Neuronal stem cell (in vitro differentiated cells): ENCODE data around the gene TMBIM4.

Source experiments
- DNase-seq: peaks from one replicate; pipeline ENCODE4 v3.0.0-alpha.2; 2013; ENCODE audit warnings: low spot score
- H2AFZ ChIP-seq: one replicate; pipeline ENCODE4 v1.6.1; 2013; ENCODE audit warnings: mild to moderate bottlenecking, low read length, inconsistent platforms
- H2AK5ac ChIP-seq: 2 replicates; pipeline ENCODE4 v1.6.1; 2013; ENCODE audit warnings: low read depth, mild to moderate bottlenecking, inconsistent platforms, low read length, moderate library complexity, mixed read lengths
- H2BK120ac ChIP-seq: 2 replicates; pipeline ENCODE4 v1.6.1; 2013; ENCODE audit warnings: low read depth, mild to moderate bottlenecking, inconsistent platforms, low read length, moderate library complexity, mixed read lengths
- H2BK12ac ChIP-seq: one replicate; pipeline ENCODE4 v1.6.1; 2013; ENCODE audit warnings: low read length, inconsistent platforms
- H2BK15ac ChIP-seq: 2 replicates; pipeline ENCODE4 v1.6.1; 2013; ENCODE audit warnings: mild to moderate bottlenecking, low read length, inconsistent platforms, mixed read lengths
- H2BK5ac ChIP-seq: one replicate; pipeline ENCODE4 v1.6.1; 2013; ENCODE audit warnings: inconsistent platforms, mild to moderate bottlenecking, low read length, moderate library complexity
- H3K14ac ChIP-seq: one replicate; pipeline ENCODE4 v1.6.1; 2013; ENCODE audit warnings: low read length, inconsistent platforms
- H3K18ac ChIP-seq: 2 replicates; pipeline ENCODE4 v1.6.1; 2013; ENCODE audit warnings: low read length, inconsistent platforms
- H3K23ac ChIP-seq: 2 replicates; pipeline ENCODE4 v1.6.1; 2013; ENCODE audit warnings: low read depth, mild to moderate bottlenecking, mixed read lengths, low read length, inconsistent platforms; ENCODE audit not compliant: poor library complexity
- H3K27ac ChIP-seq: replicated peaks from 3 replicates; pipeline ENCODE4 v1.5.1; 2013; ENCODE audit warnings: low read length, inconsistent platforms
- H3K27me3 ChIP-seq, 3 experiments: 2 replicates each; pipeline ENCODE4 v1.6.1; 2013; ENCODE audit warnings: low read length in 3 of 3, mild to moderate bottlenecking in 2 of 3, inconsistent platforms in 1 of 3, low read depth in 1 of 3, mixed read lengths in 1 of 3, moderate library complexity in 1 of 3; ENCODE audit not compliant: control insufficient read depth in 3 of 3, insufficient read depth in 3 of 3
- H3K36me3 ChIP-seq, 2 donors: replicated peaks in 1 of 2; 2 replicates each; pipeline ENCODE4 v1.6.1; 2013; ENCODE audit warnings: low read length in 2 of 2; ENCODE audit not compliant: control insufficient read depth in 2 of 2, insufficient read depth in 2 of 2
- H3K4ac ChIP-seq: 2 replicates; pipeline ENCODE4 v1.6.1; 2013; ENCODE audit warnings: inconsistent platforms, mild to moderate bottlenecking, low read length, moderate library complexity
- H3K4me1 ChIP-seq, 2 donors: 1 replicate in 1 of 2; 2 replicates in 1 of 2; pipeline ENCODE4 v1.6.1; 2013; ENCODE audit warnings: low read length in 2 of 2, low read depth in 1 of 2; ENCODE audit not compliant: control insufficient read depth in 2 of 2, insufficient read depth in 1 of 2
- H3K4me2 ChIP-seq: one replicate; pipeline ENCODE4 v1.6.1; 2013; ENCODE audit warnings: mild to moderate bottlenecking, low read length, inconsistent platforms; ENCODE audit not compliant: insufficient read depth, poor library complexity, severe bottlenecking
- H3K4me3 ChIP-seq, 2 donors: 2 replicates each; pipeline ENCODE4 v1.5.1; 2013; ENCODE audit warnings: low read length in 2 of 2, mild to moderate bottlenecking in 2 of 2, inconsistent platforms in 1 of 2, moderate library complexity in 1 of 2
- H3K79me1 ChIP-seq: one replicate; pipeline ENCODE4 v1.6.1; 2013; ENCODE audit warnings: low read depth, mild to moderate bottlenecking, inconsistent platforms, low read length, moderate library complexity
- H3K9ac ChIP-seq: one replicate; pipeline ENCODE4 v1.6.1; 2013; ENCODE audit warnings: mild to moderate bottlenecking, low read depth, low read length, inconsistent platforms; ENCODE audit not compliant: poor library complexity
- H3K9me3 ChIP-seq, 2 donors: replicated peaks in 1 of 2; 2 replicates each; pipeline versions ENCODE3 to v1.6.1; 2013; ENCODE audit warnings: low read length in 2 of 2, mild to moderate bottlenecking in 2 of 2, inconsistent platforms in 1 of 2, low read depth in 1 of 2, mixed read lengths in 1 of 2, moderate library complexity in 1 of 2; ENCODE audit not compliant: control insufficient read depth in 2 of 2, insufficient read depth in 1 of 2
- H4K8ac ChIP-seq: one replicate; pipeline ENCODE4 v1.6.1; 2013; ENCODE audit warnings: low read depth, mild to moderate bottlenecking, inconsistent platforms, low read length, moderate library complexity
- H4K91ac ChIP-seq: one replicate; pipeline ENCODE4 v1.6.1; 2013; ENCODE audit warnings: low read length, low read depth, mild to moderate bottlenecking, inconsistent platforms; ENCODE audit not compliant: poor library complexity
- WGBS, 2 donors: extraction: QIAGEN DNeasy Blood & Tissue Kit; methylation state at CpG; one replicate each; pipeline ENCODE4 v1.1.7; 2013; ENCODE audit warnings: missing lambda C conversion rate in 2 of 2, mixed read lengths in 1 of 2; ENCODE audit not compliant: insufficient read length in 2 of 2, insufficient replicate concordance in 1 of 2; ENCODE audit errors: extremely low coverage in 2 of 2; 5-methylcytosine and 5-hydroxymethylcytosine counted together

Gene TMBIM4

GRCh38 chr12:66127650-66128049 lies 42.1 kb downstream of the TMBIM4 start:
- no CpG with 5 or more reads among the region's 1 CpG for WGBS, 2 donors
- Histone ChIP-seq H3K4me1 (peaks cover 3 to 6% of the 10 kb centered on the region in 2 donors), H4K8ac (no peak overlapping the region), H4K91ac (no peak overlapping the region), H3K18ac (no peak overlapping the region), H2BK15ac (no peak overlapping the region), H3K14ac (no peak overlapping the region), H3K27me3 (no peaks in the 10 kb centered on the region), H2BK120ac (no peak overlapping the region), H3K4me3 (no peak overlapping the region), H2BK12ac (no peak overlapping the region), H3K36me3 (peaks cover 3 to 63% of the 10 kb centered on the region in 2 donors), H2BK5ac (no peak overlapping the region), H3K9me3 (no peaks in the 10 kb centered on the region), H3K9ac (no peak overlapping the region), H3K79me1 (no peaks in the 10 kb centered on the region), H3K23ac (no peak overlapping the region), H3K27ac (no peak overlapping the region), H3K4me2 (no peak overlapping the region), H2AK5ac (no peak overlapping the region), H2AFZ (no peak overlapping the region), H3K4ac (no peak overlapping the region)
- DNase-seq, result no peak

GRCh38 chr12:66120477-66120876 lies 49.3 kb downstream of the TMBIM4 start:
- Histone ChIP-seq H3K4me2 (no peak overlapping the region), H3K9ac (no peak overlapping the region), H3K27ac (no peak overlapping the region), H3K18ac (no peak overlapping the region), H3K36me3 (peaks cover 3 to 47% of the 10 kb centered on the region in 2 donors), H3K4me3 (no peak overlapping the region), H3K23ac (no peak overlapping the region), H2BK120ac (no peak overlapping the region), H3K27me3 (no peaks in the 10 kb centered on the region), H3K4ac (no peak overlapping the region), H3K14ac (no peak overlapping the region), H2AK5ac (no peak overlapping the region), H2BK5ac (no peak overlapping the region), H4K8ac (no peak overlapping the region), H2BK15ac (no peak overlapping the region), H2AFZ (no peak overlapping the region), H4K91ac (no peak overlapping the region), H3K4me1 (no peaks in the 10 kb centered on the region), H2BK12ac (no peak overlapping the region), H3K79me1 (no peaks in the 10 kb centered on the region), H3K9me3 (no peaks in the 10 kb centered on the region)
- no CpG with 5 or more reads among the region's 1 CpG for WGBS, 2 donors
- DNase-seq, result no peak

DNA sequence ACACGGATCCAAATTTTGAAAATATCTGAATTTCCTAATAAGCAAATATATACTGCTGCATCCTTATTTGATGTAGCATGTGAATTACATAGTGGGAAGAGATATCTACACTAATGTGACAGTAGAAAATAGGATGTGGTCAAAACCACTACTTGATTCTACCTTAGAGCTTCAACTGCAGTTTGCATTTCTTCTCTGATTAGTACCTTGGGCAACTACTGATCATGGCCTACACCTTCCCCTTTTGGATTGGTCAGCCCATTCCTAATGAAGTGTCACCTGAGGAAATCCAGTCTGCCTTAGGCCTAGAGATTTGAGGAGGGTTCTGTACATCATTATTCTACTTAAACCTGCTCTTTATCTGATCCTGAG lies 49.9 kb downstream of the TMBIM4 start:
- Histone ChIP-seq H3K27me3 (no peaks in the 10 kb centered on the region), H3K4me2 (no peak overlapping the region), H4K91ac (no peak overlapping the region), H3K9ac (no peak overlapping the region), H3K36me3 (peaks cover 3 to 41% of the 10 kb centered on the region in 2 donors), H2AFZ (no peak overlapping the region), H3K23ac (no peak overlapping the region), H2BK15ac (no peak overlapping the region), H3K4ac (no peak overlapping the region), H2AK5ac (no peak overlapping the region), H3K9me3 (no peaks in the 10 kb centered on the region), H3K18ac (no peak overlapping the region), H3K4me3 (no peak overlapping the region), H2BK12ac (no peak overlapping the region), H4K8ac (no peak overlapping the region), H3K79me1 (no peaks in the 10 kb centered on the region), H2BK120ac (no peak overlapping the region), H3K14ac (no peak overlapping the region), H3K4me1 (no peaks in the 10 kb centered on the region), H3K27ac (no peak overlapping the region), H2BK5ac (no peak overlapping the region)
- DNase-seq, result no peak
- no CpG with 5 or more reads among the region's 1 CpG for WGBS, 2 donors

- H3K4me2 ChIP-seq, result no peak overlapping the region
- no peak overlapping the region for H2AK5ac ChIP-seq
- H4K91ac ChIP-seq, result no peak overlapping the region
- no peak overlapping the region for H2BK15ac ChIP-seq
- no peak overlapping the region for H4K8ac ChIP-seq
- no peak overlapping the region for H2AFZ ChIP-seq
- no peak overlapping the region for H3K9ac ChIP-seq
- no peaks in the 10 kb centered on the region for H3K4me1 ChIP-seq
- no peaks in the 10 kb centered on the region for H3K27me3 ChIP-seq
- peaks cover 2 to 36% of the 10 kb centered on the region in 2 donors for H3K36me3 ChIP-seq
- H3K27ac ChIP-seq, result no peak overlapping the region
- H2BK5ac ChIP-seq, result no peak overlapping the region
- no peak overlapping the region for H3K4me3 ChIP-seq
- H3K23ac ChIP-seq, result no peak overlapping the region
- WGBS, 2 donors, result no CpG with 5 or more reads among the region's 2 CpGs
- H3K4ac ChIP-seq, result no peak overlapping the region
- no peak overlapping the region for H3K14ac ChIP-seq
- no peaks in the 10 kb centered on the region for H3K9me3 ChIP-seq
- H3K18ac ChIP-seq, result no peak overlapping the region
- H2BK120ac ChIP-seq, result no peak overlapping the region
- H3K79me1 ChIP-seq, result no peaks in the 10 kb centered on the region
- H2BK12ac ChIP-seq, result no peak overlapping the region
- DNase-seq, result no peak
Observed at GRCh38 chr12:66119229-66119869, 50.4 kb downstream of the TMBIM4 start.
